ENCODE results near the gene FCER2.

DNA sequence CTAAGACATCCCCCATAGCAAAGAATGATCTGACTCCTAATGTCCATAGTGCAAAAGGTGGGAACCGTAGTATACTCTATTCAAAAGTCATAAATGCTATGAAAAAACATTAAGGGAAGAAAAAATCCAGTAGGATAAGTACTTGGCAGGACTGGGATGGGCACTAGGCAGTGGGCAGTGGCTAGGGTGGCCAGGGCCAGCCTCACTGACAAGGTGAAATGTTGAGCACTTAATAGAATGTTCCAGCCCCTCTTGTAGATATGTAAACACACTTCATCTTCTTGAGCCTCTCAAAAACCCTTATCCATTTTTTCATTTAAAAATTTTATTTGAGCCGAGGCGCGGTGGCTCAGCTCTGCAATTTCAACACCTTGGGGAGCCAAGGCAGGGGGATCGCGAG, 31.4 kb upstream of the FCER2 start:
- no peak for TF ChIP-seq HOXA7 (CRISPR knock-in tag; IDR thresholded peaks at IDR 0.05)
- TF ChIP-seq KDM5A (IDR thresholded peaks at IDR 0.05): no peak
- TF ChIP-seq MAX (IDR thresholded peaks at IDR 0.05): no peak
